Erythroblast (primary cell): ENCODE measurements around the gene HELZ.

Experiments
- GATA1 ChIP-seq: IDR thresholded peaks from 2 replicates; pipeline ENCODE4 v1.6.1; 2011; ENCODE audit warnings: low read depth, mild to moderate bottlenecking, control low read depth, low read length, moderate library complexity
- POLR2A ChIP-seq: IDR thresholded peaks from 2 replicates; pipeline ENCODE4 v1.6.1; 2011; ENCODE audit warnings: mild to moderate bottlenecking, low read length

GRCh38 chr17:67111808-67112207 is 133.2 kb downstream of the HELZ start:
- TF ChIP-seq POLR2A (no peak), GATA1 (no peak)
